H1 (cell line): Measurements from ENCODE around the gene ARFRP1. TPM values are rescaled to one million over a fixed set of nuclear protein-coding genes. Genes with fewer than 3 reads are reported as not detected.

Experiments
- CTCF ChIA-PET: fragments of 300-600 bp; sonication (Branson Sonifier 250); formaldehyde crosslinking; loops from one replicate; lab custom pipeline; 2021; ENCODE audit not compliant: partially characterized antibody; lab: Charles Lee
- POLR2A ChIA-PET: fragments of 300-600 bp; sonication (Branson Sonifier 250); formaldehyde crosslinking; loops from one replicate; lab custom pipeline; 2021; ENCODE audit warnings: inconsistent platforms; ENCODE audit not compliant: partially characterized antibody; lab: Charles Lee
- DNase-seq, 2 experiments: peaks; one replicate each; pipeline versions ENCODE4 v3.0.0 to v3.0.0-alpha.2; 2010 to 2022; ENCODE audit warnings: low spot score in 2 of 2, low read depth in 1 of 2, mixed read lengths in 1 of 2
- FAIRE-seq: peaks from 2 replicates; lab custom pipeline; 2011; peaks lifted over from hg19 to GRCh38; lab: Jason Lieb, UNC
- H2AFZ ChIP-seq: 2 replicates; pipeline ENCODE4 v1.8.1; 2012; ENCODE audit warnings: low read length, inconsistent platforms
- H2AK5ac ChIP-seq: 2 replicates; pipeline ENCODE4 v1.6.1; 2013; ENCODE audit warnings: low read depth, low read length
- H2BK120ac ChIP-seq: replicated peaks from 2 replicates; pipeline ENCODE3; 2013; ENCODE audit warnings: low read depth, low read length, inconsistent platforms
- H2BK12ac ChIP-seq: 2 replicates; pipeline ENCODE4 v1.6.1; 2013; ENCODE audit warnings: low read depth, low read length
- H2BK15ac ChIP-seq: 2 replicates; pipeline ENCODE4 v1.6.1; 2013; ENCODE audit warnings: low read length
- H2BK20ac ChIP-seq: 2 replicates; pipeline ENCODE4 v1.6.1; 2013; ENCODE audit warnings: low read length
- H2BK5ac ChIP-seq: 2 replicates; pipeline ENCODE4 v1.6.1; 2013; ENCODE audit warnings: low read depth, low read length
- H3K14ac ChIP-seq: 2 replicates; pipeline ENCODE4 v1.6.1; 2013; ENCODE audit warnings: inconsistent platforms; ENCODE audit not compliant: insufficient read length
- H3K18ac ChIP-seq: 2 replicates; pipeline ENCODE4 v1.6.1; 2013; ENCODE audit warnings: low read length; ENCODE audit errors: extremely low read depth
- H3K23ac ChIP-seq: 2 replicates; pipeline ENCODE4 v1.6.1; 2013; ENCODE audit warnings: inconsistent platforms; ENCODE audit not compliant: insufficient read length
- H3K23me2 ChIP-seq: 2 replicates; pipeline ENCODE4 v1.6.1; 2013; ENCODE audit warnings: low read depth, low read length
- H3K27ac ChIP-seq: 2 replicates; pipeline ENCODE4 v1.6.1; 2011; ENCODE audit warnings: low read depth, low read length, inconsistent platforms
- H3K27me3 ChIP-seq, 4 experiments: replicated peaks in 1 of 4; 1 replicate in 1 of 4; 2 replicates in 3 of 4; pipeline versions ENCODE4 v1.6.1 to v1.8.1; 2011 to 2013; ENCODE audit warnings: low read length in 3 of 4, mild to moderate bottlenecking in 3 of 4, inconsistent platforms in 2 of 4, mixed read lengths in 2 of 4, moderate library complexity in 1 of 4; ENCODE audit not compliant: control insufficient read depth in 3 of 4, insufficient read depth in 3 of 4; ENCODE audit errors: extremely low read depth in 1 of 4
- H3K36me3 ChIP-seq, 4 experiments: 2 replicates each; pipeline versions ENCODE4 v1.6.1 to v1.8.1; 2011 to 2013; ENCODE audit warnings: mild to moderate bottlenecking in 4 of 4, low read length in 3 of 4, moderate library complexity in 2 of 4, control low read depth in 1 of 4, inconsistent platforms in 1 of 4; ENCODE audit not compliant: insufficient read depth in 4 of 4, control insufficient read depth in 2 of 4
- H3K4ac ChIP-seq: replicated peaks from 2 replicates; pipeline ENCODE3; 2013; ENCODE audit warnings: low read length, low read depth, mixed read lengths, inconsistent platforms; ENCODE audit not compliant: insufficient read length
- H3K4me1 ChIP-seq, 4 experiments: replicated peaks in 1 of 4; 1 replicate in 1 of 4; 2 replicates in 3 of 4; pipeline versions ENCODE4 v1.6.1 to v1.8.1; 2011 to 2013; ENCODE audit warnings: low read length in 3 of 4, inconsistent platforms in 2 of 4, mixed read lengths in 1 of 4; ENCODE audit not compliant: insufficient read depth in 4 of 4, control insufficient read depth in 3 of 4
- H3K4me2 ChIP-seq, 2 experiments: 2 replicates each; pipeline versions ENCODE4 v1.6.1 to v1.8.1; 2011 to 2013; ENCODE audit warnings: low read depth in 2 of 2, low read length in 2 of 2, control low read depth in 1 of 2, inconsistent platforms in 1 of 2, mild to moderate bottlenecking in 1 of 2; ENCODE audit not compliant: insufficient read depth in 1 of 2
- H3K4me3 ChIP-seq, 4 experiments: fragments of 200-600, 300-600 bp in 1 of 4; sonication (generic), shearing (Covaris generic), sonication (Bioruptor Twin) in 1 of 4; 2 replicates each; pipeline versions ENCODE4 v1.5.1 to v1.8.1; 2011 to 2016; ENCODE audit warnings: low read length in 4 of 4, low read depth in 3 of 4, control low read depth in 2 of 4, inconsistent platforms in 2 of 4, mild to moderate bottlenecking in 2 of 4, mixed read lengths in 1 of 4, moderate library complexity in 1 of 4; ENCODE audit not compliant: insufficient read depth in 2 of 4; ENCODE audit errors: extremely low read depth in 1 of 4
- H3K56ac ChIP-seq: replicated peaks from 2 replicates; pipeline ENCODE3; 2013; ENCODE audit warnings: low read depth, mild to moderate bottlenecking, mixed read lengths, low read length, inconsistent platforms; ENCODE audit not compliant: insufficient read length
- H3K79me1 ChIP-seq: 2 replicates; pipeline ENCODE4 v1.6.1; 2013; ENCODE audit warnings: low read depth, low read length, control low read depth
- H3K79me2 ChIP-seq, 2 experiments: 2 replicates each; pipeline versions ENCODE4 v1.6.1 to v1.8.1; 2012 to 2013; ENCODE audit warnings: low read length in 2 of 2, mild to moderate bottlenecking in 2 of 2, inconsistent platforms in 1 of 2; ENCODE audit not compliant: insufficient read depth in 2 of 2, control insufficient read depth in 1 of 2
- H3K9ac ChIP-seq, 4 experiments: replicated peaks in 1 of 4; 1 replicate in 1 of 4; 2 replicates in 3 of 4; pipeline versions ENCODE4 v1.6.1 to v1.8.1; 2011 to 2013; ENCODE audit warnings: low read depth in 3 of 4, low read length in 3 of 4, control low read depth in 2 of 4, mild to moderate bottlenecking in 2 of 4, moderate library complexity in 2 of 4, inconsistent platforms in 1 of 4; ENCODE audit errors: extremely low read depth in 1 of 4
- H3K9me3 ChIP-seq, 2 experiments: 2 replicates each; pipeline versions ENCODE4 v1.6.1 to v1.8.1; 2012 to 2013; ENCODE audit warnings: mild to moderate bottlenecking in 2 of 2, moderate library complexity in 2 of 2, control low read depth in 1 of 2, inconsistent platforms in 1 of 2, low read depth in 1 of 2, low read length in 1 of 2, mixed read lengths in 1 of 2; ENCODE audit not compliant: insufficient read depth in 2 of 2
- H4K20me1 ChIP-seq, 2 experiments: replicated peaks in 1 of 2; 2 replicates each; pipeline versions ENCODE3 to v1.8.1; 2011 to 2013; ENCODE audit warnings: inconsistent platforms in 2 of 2, low read length in 2 of 2, mild to moderate bottlenecking in 1 of 2; ENCODE audit not compliant: insufficient read depth in 2 of 2, control insufficient read depth in 1 of 2
- H4K5ac ChIP-seq: 2 replicates; pipeline ENCODE4 v1.6.1; 2013; ENCODE audit warnings: low read length, low read depth, mixed read lengths, inconsistent platforms; ENCODE audit not compliant: insufficient read length
- H4K8ac ChIP-seq: 2 replicates; pipeline ENCODE4 v1.8.0; 2013; ENCODE audit warnings: mild to moderate bottlenecking, moderate library complexity, low read length, inconsistent platforms; ENCODE audit not compliant: insufficient read depth; ENCODE audit errors: extremely low read depth
- H4K91ac ChIP-seq: replicated peaks from 2 replicates; pipeline ENCODE3; 2013; ENCODE audit warnings: low read length, mixed read lengths, inconsistent platforms; ENCODE audit not compliant: insufficient read length
- ATF3 ChIP-seq: IDR thresholded peaks from 2 replicates; pipeline ENCODE4 v1.6.1; 2011; ENCODE audit warnings: low read depth, mild to moderate bottlenecking, low read length; ENCODE audit not compliant: insufficient read depth
- BACH1 ChIP-seq: IDR thresholded peaks from 2 replicates; pipeline ENCODE4 v1.6.1; 2012; ENCODE audit warnings: low read length, improper control_type of control experiment
- BCL11A ChIP-seq, 2 experiments: IDR thresholded peaks; one replicate each; pipeline ENCODE4 v1.6.1; 2011; ENCODE audit warnings: low read depth in 2 of 2, low read length in 2 of 2, mild to moderate bottlenecking in 2 of 2
- CBX8 ChIP-seq: fragments of 300-800, 300-1000 bp; sonication (generic); IDR thresholded peaks from 2 replicates; pipeline ENCODE4 v1.7.1; 2016; ENCODE audit warnings: low read depth, low read length, borderline replicate concordance
- CEBPB ChIP-seq: IDR thresholded peaks from 2 replicates; pipeline ENCODE4 v1.6.1; 2012; ENCODE audit warnings: low read depth, low read length
- KDM1A ChIP-seq: fragments of 200-600, 300-600 bp; sonication (generic); IDR thresholded peaks from 2 replicates; pipeline ENCODE4 v1.7.1; 2016; ENCODE audit warnings: mild to moderate bottlenecking, low read length, borderline replicate concordance
- KDM4A ChIP-seq: IDR thresholded peaks from one replicate; pipeline ENCODE4 v1.7.1; 2012; ENCODE audit warnings: low read depth, mild to moderate bottlenecking, moderate library complexity, low read length, inconsistent platforms; ENCODE audit not compliant: severe bottlenecking
- NANOG ChIP-seq: IDR thresholded peaks from 2 replicates; pipeline ENCODE4 v1.6.1; 2011; ENCODE audit warnings: low read length, low read depth, mild to moderate bottlenecking, inconsistent platforms; ENCODE audit not compliant: insufficient read depth, poor library complexity, severe bottlenecking
- POLR2A ChIP-seq, 2 experiments: IDR thresholded peaks; 1 replicate in 1 of 2; 2 replicates in 1 of 2; pipeline ENCODE4 v1.6.1; 2011; ENCODE audit warnings: low read depth in 2 of 2, low read length in 2 of 2, mild to moderate bottlenecking in 2 of 2; ENCODE audit errors: control extremely low read depth in 1 of 2
- SP4 ChIP-seq: IDR thresholded peaks from 2 replicates; pipeline ENCODE4 v1.6.1; 2012; ENCODE audit warnings: low read length, inconsistent platforms
- TAF1 ChIP-seq: IDR thresholded peaks from 2 replicates; pipeline ENCODE4 v1.6.1; 2011; ENCODE audit warnings: mild to moderate bottlenecking, low read depth, low read length
- YY1 ChIP-seq: IDR thresholded peaks from 2 replicates; pipeline ENCODE4 v1.6.1; 2011; ENCODE audit warnings: low read depth, mild to moderate bottlenecking, low read length
- WGBS, 2 experiments: shearing (Covaris generic) in 1 of 2; methylation state at CpG; one replicate each; pipeline versions ENCODE4 v1.1.6 to v1.1.7; 2013 to 2015; ENCODE audit warnings: low lambda C conversion rate in 2 of 2, mixed read lengths in 2 of 2, inconsistent platforms in 1 of 2, low coverage in 1 of 2, missing lambda C conversion rate in 1 of 2; ENCODE audit not compliant: insufficient replicate concordance in 2 of 2, insufficient coverage in 1 of 2, insufficient read length in 1 of 2; ENCODE audit errors: extremely low coverage in 1 of 2, missing lambda C conversion rate in 1 of 2; 5-methylcytosine and 5-hydroxymethylcytosine counted together
- polyA plus RNA-seq, 7 experiments: library from polyadenylated mRNA; depleted of rRNA in 3 of 7; stranded (reverse) in 5 of 7; unstranded in 2 of 7; fragments of >200 nt in 5 of 7; fragments of 200-250 nt in 2 of 7; gene quantifications; 1 replicate in 5 of 7; 2 replicates in 1 of 7; 4 replicates in 1 of 7; pipeline versions ENCODE4 v1.2.1 to v1.2.3, GENCODE V29; 2011 to 2013; ENCODE audit warnings: missing spikeins in 2 of 7, mixed read lengths in 2 of 7
- total RNA-seq: library from RNA; stranded (reverse); fragmentation: NEBNext Ultra II Directional; extraction: Animal tissue kit (Norgen Biotek cat#: 25700); gene quantifications from 2 replicates; pipeline ENCODE4 v1.2.1, GENCODE V29; 2021

The ARFRP1 gene
- total and polyA plus RNA-seq, 2 of the 8 experiments (the other 6 are each of a cell fraction or from before 2014, with no cell fraction given) = 12.9 to 22.9 TPM

- peaks cover 13% of the 10 kb centered on the region; the same call in 1 of the 2 replicates for H3K23me2 ChIP-seq
- no peak overlapping the region for H3K56ac ChIP-seq
- H4K91ac ChIP-seq = no peak overlapping the region
- FAIRE-seq (no peak), DNase-seq (peak in 1 of 2 experiments; percentile 57)
- H2BK15ac ChIP-seq = no peak overlapping the region; the same call in 1 of the 2 replicates
- H2BK12ac ChIP-seq = no peak overlapping the region
- H2BK5ac ChIP-seq = 0 out of 2 replicates have a peak overlapping the region, but pooled peaks have one; percentile 78
- peak overlapping the region; percentile 49 to 83 (median 60) for H3K4me3 ChIP-seq
- H3K79me1 ChIP-seq = no peaks in the 10 kb centered on the region
- no peak overlapping the region for H2BK20ac ChIP-seq
- no peak overlapping the region for H4K5ac ChIP-seq
- peaks cover 0 to 20% (median 11%) of the 10 kb centered on the region in 4 experiments; a peak in 6 of 7 replicates for H3K4me1 ChIP-seq
- H3K36me3 ChIP-seq = peaks cover 0 to 17% (median 5%) of the 10 kb centered on the region in 4 experiments; a peak in 2 of 8 replicates
- H3K23ac ChIP-seq = no peak overlapping the region
- peaks cover 0 to 18% of the 10 kb centered on the region in 2 experiments for H4K20me1 ChIP-seq
- no peak overlapping the region for H2AFZ ChIP-seq
- H3K9me3 ChIP-seq = no peaks in the 10 kb centered on the region
- peak overlapping the region; percentile 70 to 75 for H3K4me2 ChIP-seq
- H3K4ac ChIP-seq = no peak overlapping the region
- no peak overlapping the region for H3K27ac ChIP-seq
- 0% methylated on average over 4 of the region's 80 CpGs; no CpG with 5 or more reads in 1 of the 2 experiments for WGBS, 2 experiments
- H3K79me2 ChIP-seq = no peaks in the 10 kb centered on the region
- no peak overlapping the region for H2BK120ac ChIP-seq
- H2AK5ac ChIP-seq = no peak overlapping the region
- H3K14ac ChIP-seq = no peak overlapping the region
- ChIA-PET CTCF (interaction anchor here (0.8 to 2.2 kb wide), 5 partner anchors 18 to 125 kb away, joined by 3 to 8 read pairs (median 5); partner anchors contain the start of gene TPD52L2), POLR2A (interaction anchor here (0.8 to 2.6 kb wide), 10 partner anchors 11 to 218 kb away, joined by 3 to 23 read pairs (median 4); partner anchors contain the start of genes ARFRP1, TPD52L2 and ZGPAT)
- H3K18ac ChIP-seq = peak overlapping the region; percentile 60; the same call in 1 of the 2 replicates
- peak overlapping the region; percentile 49 to 86 (median 52); a peak in 6 of 7 replicates for H3K9ac ChIP-seq
- peaks cover 0 to 12% (median 8%) of the 10 kb centered on the region in 4 experiments; a peak in 4 of 7 replicates for H3K27me3 ChIP-seq
- H4K8ac ChIP-seq = peak overlapping the region; percentile 93
- TF ChIP-seq POLR2A (IDR thresholded peaks at IDR 0.05; ENCODE audit: control extremely low read depth in 1 of 2, low read depth in 2 of 2, low read length in 2 of 2) = no peak
- peak; percentile 41 for TF ChIP-seq KDM4A
- TF ChIP-seq YY1 = peak; percentile 31; the same call in 1 of the 2 replicates
- 0 out of 2 replicates have a peak, but pooled peaks have one; percentile 11 for TF ChIP-seq SP4
- TF ChIP-seq BACH1 = peak; percentile 64
- TF ChIP-seq BCL11A (IDR thresholded peaks at IDR 0.05; ENCODE audit: low read depth in 2 of 2, low read length in 2 of 2) = no peak
- no peak for TF ChIP-seq KDM1A
- TF ChIP-seq TAF1 = no peak
- no peak for TF ChIP-seq CEBPB
- TF ChIP-seq ATF3 = no peak
- TF ChIP-seq NANOG = no peak
- TF ChIP-seq CBX8 = no peak
Observed at GRCh38 chr20:63740070-63740626, 32.4 kb upstream of the ARFRP1 start.
